Colonic mucosa (tissue), 4 donors: ENCODE measurements around the gene AGRN. TPM values are rescaled to one million over a fixed set of nuclear protein-coding genes. Genes with fewer than 3 reads are reported as not detected.

Experiments
- DNase-seq: peaks from one replicate; pipeline ENCODE4 v3.0.0-alpha.2; 2020
- H3K27ac ChIP-seq: fragments of 200-600 bp; one replicate; pipeline ENCODE4 v1.8.0; 2021
- H3K27me3 ChIP-seq: fragments of 200-600 bp; one replicate; pipeline ENCODE4 v1.8.0; 2021
- H3K36me3 ChIP-seq: fragments of 200-600 bp; one replicate; pipeline ENCODE4 v1.8.0; 2021
- H3K4me1 ChIP-seq: fragments of 200-600 bp; one replicate; pipeline ENCODE4 v1.8.0; 2021; ENCODE audit warnings: mild to moderate bottlenecking
- H3K4me3 ChIP-seq: fragments of 200-600 bp; one replicate; pipeline ENCODE4 v1.8.0; 2021
- H3K9ac ChIP-seq, 2 donors: one replicate each; pipeline ENCODE4 v1.7.0; 2013; ENCODE audit warnings: control low read depth in 2 of 2, low read depth in 2 of 2, low read length in 2 of 2
- H3K9me3 ChIP-seq: fragments of 200-600 bp; one replicate; pipeline ENCODE4 v1.8.0; 2021
- intact Hi-C: fragments of 100-400 bp; cut with DNase I; formaldehyde crosslinking; loops from one replicate; pipeline ENCODE4 v1.14.1; 2022
- total RNA-seq, 2 donors: library from RNA; stranded (reverse); fragmentation: NEBNext Ultra II Directional in 1 of 2; extraction: Animal tissue kit (Norgen Biotek cat#: 25700) in 1 of 2; gene quantifications; one replicate each; pipeline ENCODE4 v1.2.1, GENCODE V29; 2021
- TF ChIP-seq, protein P1 (sequence below): fragments of 200-600 bp; IDR thresholded peaks from one replicate; pipeline ENCODE4 v1.8.0; 2022; ENCODE audit warnings: antibody characterized with exemption, mild to moderate bottlenecking
- donor health status: healthy.
- donor health status: DM: no; HTN: no; CAD: no.
- donor health status: DM: no; HTN: no; CAD: no.

AGRN gene
- total RNA-seq, 2 donors from 2014 or later = 68.1 to 106 TPM

DNA sequence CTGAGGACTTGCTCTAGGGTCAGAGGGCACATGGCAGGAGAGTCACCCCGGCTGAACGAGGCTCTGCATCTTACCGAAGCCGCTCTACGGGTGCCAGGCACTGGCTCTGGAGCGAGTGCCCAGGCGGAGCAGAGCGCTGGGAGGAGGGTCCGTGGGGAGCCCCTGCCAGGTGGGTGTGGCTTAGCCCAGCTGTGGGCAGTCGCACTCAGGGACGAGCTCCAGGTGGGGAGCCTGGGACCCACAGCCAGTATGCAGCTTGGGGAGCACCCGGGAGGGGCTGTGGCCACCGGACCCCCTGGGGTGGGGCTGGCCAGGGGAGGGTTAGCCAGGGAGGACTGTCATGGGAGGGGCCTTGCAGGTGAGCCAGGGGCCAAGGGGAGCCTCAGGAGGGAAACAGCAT lies 3.8 kb downstream of the AGRN start:
- Histone ChIP-seq H3K9ac (no peak overlapping the region), H3K36me3 (no peaks in the 10 kb centered on the region), H3K4me1 (peaks cover 6% of the 10 kb centered on the region), H3K27ac (no peak overlapping the region), H3K27me3 (no peaks in the 10 kb centered on the region), H3K4me3 (no peak overlapping the region), H3K9me3 (no peaks in the 10 kb centered on the region)
- intact Hi-C loops = no loop called here
- DNase-seq = no peak
- TF ChIP-seq, protein P1, sequence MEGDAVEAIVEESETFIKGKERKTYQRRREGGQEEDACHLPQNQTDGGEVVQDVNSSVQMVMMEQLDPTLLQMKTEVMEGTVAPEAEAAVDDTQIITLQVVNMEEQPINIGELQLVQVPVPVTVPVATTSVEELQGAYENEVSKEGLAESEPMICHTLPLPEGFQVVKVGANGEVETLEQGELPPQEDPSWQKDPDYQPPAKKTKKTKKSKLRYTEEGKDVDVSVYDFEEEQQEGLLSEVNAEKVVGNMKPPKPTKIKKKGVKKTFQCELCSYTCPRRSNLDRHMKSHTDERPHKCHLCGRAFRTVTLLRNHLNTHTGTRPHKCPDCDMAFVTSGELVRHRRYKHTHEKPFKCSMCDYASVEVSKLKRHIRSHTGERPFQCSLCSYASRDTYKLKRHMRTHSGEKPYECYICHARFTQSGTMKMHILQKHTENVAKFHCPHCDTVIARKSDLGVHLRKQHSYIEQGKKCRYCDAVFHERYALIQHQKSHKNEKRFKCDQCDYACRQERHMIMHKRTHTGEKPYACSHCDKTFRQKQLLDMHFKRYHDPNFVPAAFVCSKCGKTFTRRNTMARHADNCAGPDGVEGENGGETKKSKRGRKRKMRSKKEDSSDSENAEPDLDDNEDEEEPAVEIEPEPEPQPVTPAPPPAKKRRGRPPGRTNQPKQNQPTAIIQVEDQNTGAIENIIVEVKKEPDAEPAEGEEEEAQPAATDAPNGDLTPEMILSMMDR = no peak

DNA sequence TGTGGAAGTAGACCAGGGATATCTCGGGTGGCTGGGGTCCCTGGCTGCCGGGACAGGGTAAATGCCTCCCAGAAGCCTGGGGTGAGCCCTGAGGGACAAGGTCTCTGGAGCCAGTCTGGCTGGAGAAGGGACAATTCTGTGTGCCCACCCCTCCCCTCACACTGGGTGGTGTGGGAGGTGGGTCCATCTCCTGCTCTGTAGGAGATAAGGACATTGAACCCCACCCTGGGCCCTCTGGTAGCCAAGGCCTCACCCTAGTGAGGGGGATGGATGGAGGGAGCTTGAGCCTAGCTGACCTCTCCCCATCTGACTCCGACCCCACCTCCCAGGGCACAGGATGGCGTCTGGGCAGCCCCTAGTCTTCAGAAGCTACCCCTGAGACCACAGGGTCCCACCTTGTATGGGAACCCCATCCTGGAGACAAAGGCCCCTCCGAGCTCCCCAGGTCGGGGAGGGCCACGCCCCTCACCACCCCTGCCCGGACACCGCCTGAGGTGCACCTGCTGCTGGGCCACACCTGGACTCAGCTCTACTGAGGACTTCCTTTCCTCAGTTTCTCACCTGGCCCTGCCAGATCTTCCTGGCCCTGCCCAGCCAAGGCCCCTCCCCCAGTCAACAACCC lies 4.3 kb downstream of the AGRN start:
- no peaks in the 10 kb centered on the region for H3K36me3 ChIP-seq
- H3K9me3 ChIP-seq = no peaks in the 10 kb centered on the region
- intact Hi-C loops = no loop called here
- no peak overlapping the region for H3K9ac ChIP-seq
- no peak overlapping the region for H3K4me3 ChIP-seq
- H3K4me1 ChIP-seq = peaks cover 6% of the 10 kb centered on the region
- TF ChIP-seq, protein P1 = no peak
- DNase-seq = no peak
- H3K27me3 ChIP-seq = no peaks in the 10 kb centered on the region
- no peak overlapping the region for H3K27ac ChIP-seq

DNA sequence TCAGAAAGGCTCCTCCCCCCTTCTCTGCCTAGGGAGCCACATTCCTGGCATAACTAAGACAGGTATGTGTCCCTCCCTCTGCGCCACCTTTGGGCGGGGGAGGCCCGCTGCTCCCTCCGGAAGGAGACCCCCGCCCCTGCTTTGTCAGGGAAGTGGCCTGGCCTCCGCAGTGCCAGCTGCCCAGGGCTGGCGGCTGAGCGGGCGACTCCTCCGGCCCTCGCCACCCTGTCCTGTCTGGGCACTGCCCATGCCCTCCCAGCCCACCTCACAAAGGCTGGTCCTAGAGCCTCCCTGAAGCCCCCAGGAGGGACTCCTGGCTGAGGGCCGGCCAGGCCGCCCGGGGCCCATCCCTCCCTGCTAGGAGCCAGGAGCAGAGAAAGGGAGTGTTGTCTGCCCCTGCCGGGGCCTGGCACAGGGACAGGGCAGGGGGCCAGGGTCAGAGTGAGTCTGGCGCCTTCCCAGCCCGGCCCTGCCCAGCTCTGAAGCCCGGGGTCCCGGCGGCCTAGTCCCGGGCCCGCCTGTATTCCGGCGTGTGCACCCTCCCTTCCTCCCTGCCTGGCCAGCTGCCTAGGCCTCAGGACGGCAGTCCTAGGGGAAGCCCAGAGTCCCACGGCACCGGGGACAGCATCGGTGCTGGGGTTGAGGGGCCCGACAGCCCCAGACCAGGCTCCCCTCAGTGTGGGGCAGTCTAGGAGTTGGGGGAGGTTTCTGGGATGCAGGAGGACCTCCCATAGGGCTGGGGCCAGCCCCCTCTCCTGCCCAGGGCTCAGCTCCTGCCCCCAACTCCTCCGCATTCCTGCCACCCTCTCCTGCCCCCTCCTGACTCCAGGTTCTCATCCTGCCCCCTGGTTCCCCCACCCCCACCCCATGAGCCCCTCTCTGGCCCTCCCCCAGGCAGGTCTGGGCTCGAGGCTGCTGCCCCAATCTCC lies 5.1 kb downstream of the AGRN start:
- H3K27me3 ChIP-seq = no peaks in the 10 kb centered on the region
- H3K4me1 ChIP-seq = peaks cover 6% of the 10 kb centered on the region
- intact Hi-C loops = no loop called here
- H3K27ac ChIP-seq = no peak overlapping the region
- H3K4me3 ChIP-seq = no peak overlapping the region
- no peak overlapping the region for H3K9ac ChIP-seq
- H3K9me3 ChIP-seq = no peaks in the 10 kb centered on the region
- TF ChIP-seq, protein P1 = no peak
- H3K36me3 ChIP-seq = no peaks in the 10 kb centered on the region
- DNase-seq = no peak

DNA sequence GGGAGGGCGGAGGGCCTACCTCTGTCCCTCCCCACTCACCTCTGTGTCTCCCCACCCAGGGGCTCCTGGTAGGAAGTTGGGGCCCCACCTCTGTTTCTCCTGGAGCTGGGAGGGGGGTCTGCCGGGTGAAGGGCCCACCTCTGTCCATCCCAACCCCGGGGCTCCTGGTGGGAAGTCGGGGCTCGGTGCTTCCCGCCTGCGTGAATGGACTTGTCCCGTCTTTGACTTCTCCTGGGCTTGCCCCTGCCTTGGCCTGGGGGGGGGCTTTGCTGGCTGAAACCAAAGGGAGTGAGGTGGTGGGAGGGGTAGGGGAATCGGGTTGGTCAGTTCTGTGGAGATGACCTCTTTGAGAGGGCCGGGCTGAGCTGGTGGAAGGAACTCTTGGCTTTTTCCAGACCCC lies 5.8 kb downstream of the AGRN start:
- H3K36me3 ChIP-seq = no peaks in the 10 kb centered on the region

DNA sequence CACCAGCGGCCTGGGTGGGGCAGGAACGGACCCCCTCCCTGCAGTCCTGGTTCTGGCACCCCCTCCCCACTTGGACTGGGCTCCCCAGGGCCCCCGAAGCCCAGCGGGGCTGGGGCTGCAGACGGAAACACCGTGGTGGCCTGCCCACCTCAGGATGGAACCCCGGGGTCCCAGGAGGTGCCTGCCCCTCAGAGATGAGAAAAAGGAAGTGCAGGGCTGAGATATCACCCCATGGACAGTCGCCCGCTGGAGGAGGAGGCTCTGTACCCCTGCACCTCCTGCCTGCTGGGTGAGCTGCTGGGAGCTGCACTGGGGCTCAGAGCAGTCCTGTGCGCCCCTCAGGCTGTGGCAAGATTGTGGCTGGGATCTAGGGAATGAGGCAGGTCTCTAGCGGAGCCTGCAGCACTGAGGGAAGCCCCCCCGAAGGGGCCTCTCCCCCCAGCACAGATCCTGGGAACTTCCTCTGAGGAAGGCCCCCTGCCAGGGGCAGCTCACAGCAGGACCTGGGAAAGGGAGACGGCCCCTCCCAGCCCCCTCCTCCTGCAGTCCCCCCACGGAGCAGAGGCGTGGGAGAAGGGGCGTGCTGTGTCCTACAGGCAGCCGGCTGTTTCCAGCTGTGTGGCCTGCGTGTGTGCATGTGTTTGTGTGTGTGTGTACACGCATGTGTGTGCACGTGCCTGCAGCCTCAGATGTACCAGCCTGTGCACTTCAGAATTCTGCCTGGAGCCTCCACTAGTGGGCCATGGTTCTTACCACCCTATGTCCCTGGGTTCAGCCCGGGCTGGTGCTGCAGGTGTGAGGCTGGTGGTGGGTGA lies 6.9 kb downstream of the AGRN start:
- Histone ChIP-seq H3K4me3 (no peak overlapping the region), H3K27ac (no peak overlapping the region), H3K27me3 (no peaks in the 10 kb centered on the region), H3K36me3 (no peaks in the 10 kb centered on the region), H3K9ac (no peak overlapping the region), H3K9me3 (no peaks in the 10 kb centered on the region), H3K4me1 (no peaks in the 10 kb centered on the region)
- TF ChIP-seq, protein P1 = no peak
- intact Hi-C loops = no loop called here
- no peak for DNase-seq

More for the DNA sequence above, 5.8 kb downstream of the AGRN start:
- TF ChIP-seq, protein P1 = no peak
- no peak overlapping the region for H3K9ac ChIP-seq
- peaks cover 6% of the 10 kb centered on the region for H3K4me1 ChIP-seq
- no peaks in the 10 kb centered on the region for H3K27me3 ChIP-seq
- H3K27ac ChIP-seq = no peak overlapping the region
- no peak overlapping the region for H3K4me3 ChIP-seq
- DNase-seq = no peak
- no peaks in the 10 kb centered on the region for H3K9me3 ChIP-seq
- intact Hi-C loops = no loop called here
